ENCODE results near the gene C3orf20.

DNA sequence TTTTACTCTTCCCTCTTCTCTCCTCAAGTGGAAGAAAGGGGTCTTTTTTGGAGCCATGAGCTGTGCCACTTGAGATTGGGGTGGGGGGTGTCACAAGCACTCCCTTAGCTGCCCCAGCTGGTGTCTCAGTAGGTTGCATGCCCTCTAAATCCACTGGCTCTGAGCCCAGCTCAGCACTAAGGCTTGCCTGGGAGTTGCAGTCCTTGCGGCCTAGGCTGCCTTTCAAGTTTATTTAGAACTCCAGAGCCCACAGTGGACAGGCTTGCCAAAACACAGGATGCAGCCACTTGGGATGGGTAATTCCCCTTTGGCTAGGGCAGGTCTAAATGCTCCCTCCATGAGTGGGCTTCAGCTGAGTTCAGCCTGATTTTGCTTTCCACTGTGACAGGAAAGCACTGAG, 24.7 kb downstream of the C3orf20 start:
- TF ChIP-seq POLR2AphosphoS5 (IDR thresholded peaks at IDR 0.05; ENCODE audit: low read depth), result no peak
- TF ChIP-seq, protein P1, sequence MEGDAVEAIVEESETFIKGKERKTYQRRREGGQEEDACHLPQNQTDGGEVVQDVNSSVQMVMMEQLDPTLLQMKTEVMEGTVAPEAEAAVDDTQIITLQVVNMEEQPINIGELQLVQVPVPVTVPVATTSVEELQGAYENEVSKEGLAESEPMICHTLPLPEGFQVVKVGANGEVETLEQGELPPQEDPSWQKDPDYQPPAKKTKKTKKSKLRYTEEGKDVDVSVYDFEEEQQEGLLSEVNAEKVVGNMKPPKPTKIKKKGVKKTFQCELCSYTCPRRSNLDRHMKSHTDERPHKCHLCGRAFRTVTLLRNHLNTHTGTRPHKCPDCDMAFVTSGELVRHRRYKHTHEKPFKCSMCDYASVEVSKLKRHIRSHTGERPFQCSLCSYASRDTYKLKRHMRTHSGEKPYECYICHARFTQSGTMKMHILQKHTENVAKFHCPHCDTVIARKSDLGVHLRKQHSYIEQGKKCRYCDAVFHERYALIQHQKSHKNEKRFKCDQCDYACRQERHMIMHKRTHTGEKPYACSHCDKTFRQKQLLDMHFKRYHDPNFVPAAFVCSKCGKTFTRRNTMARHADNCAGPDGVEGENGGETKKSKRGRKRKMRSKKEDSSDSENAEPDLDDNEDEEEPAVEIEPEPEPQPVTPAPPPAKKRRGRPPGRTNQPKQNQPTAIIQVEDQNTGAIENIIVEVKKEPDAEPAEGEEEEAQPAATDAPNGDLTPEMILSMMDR (conservative IDR thresholded peaks at IDR 0.05; ENCODE audit: low read depth in 2 of 2), result no peak
- no peak for TF ChIP-seq ZNF331 (CRISPR knock-in tag; IDR thresholded peaks at IDR 0.05; ENCODE audit: low read depth)
- no peak for TF ChIP-seq EZH2 (IDR thresholded peaks at IDR 0.05; ENCODE audit: low read depth, unreplicated experiment)
- TF ChIP-seq JUNB (IDR thresholded peaks at IDR 0.05; ENCODE audit: unreplicated experiment), result no peak
- no peak for TF ChIP-seq CREB1 (CRISPR knock-in tag; IDR thresholded peaks at IDR 0.05; ENCODE audit: low read depth)
- no peak for TF ChIP-seq EZH2phosphoT487 (IDR thresholded peaks at IDR 0.05; ENCODE audit: unreplicated experiment)
- TF ChIP-seq NANOG (IDR thresholded peaks at IDR 0.05; ENCODE audit: borderline replicate concordance), result no peak
- no peak for TF ChIP-seq ZNF114 (CRISPR knock-in tag; IDR thresholded peaks at IDR 0.05)
- TF ChIP-seq STAT1 (IDR thresholded peaks at IDR 0.05; ENCODE audit: unreplicated experiment), result no peak
